GM08714 (cell line): ENCODE data around the gene SRBD1.

Source experiments
- H3K4me3 ChIP-seq: fragments of 200-500 bp; sonication (Bioruptor generic); 2 replicates; pipeline ENCODE4 v1.5.1; 2014; ENCODE audit warnings: mild to moderate bottlenecking, low read length, inconsistent platforms
- ZNF274 ChIP-seq: IDR thresholded peaks from 2 replicates; pipeline ENCODE4 v1.6.1; 2012; ENCODE audit warnings: mild to moderate bottlenecking, low read depth, low read length

SRBD1 gene, protein sequence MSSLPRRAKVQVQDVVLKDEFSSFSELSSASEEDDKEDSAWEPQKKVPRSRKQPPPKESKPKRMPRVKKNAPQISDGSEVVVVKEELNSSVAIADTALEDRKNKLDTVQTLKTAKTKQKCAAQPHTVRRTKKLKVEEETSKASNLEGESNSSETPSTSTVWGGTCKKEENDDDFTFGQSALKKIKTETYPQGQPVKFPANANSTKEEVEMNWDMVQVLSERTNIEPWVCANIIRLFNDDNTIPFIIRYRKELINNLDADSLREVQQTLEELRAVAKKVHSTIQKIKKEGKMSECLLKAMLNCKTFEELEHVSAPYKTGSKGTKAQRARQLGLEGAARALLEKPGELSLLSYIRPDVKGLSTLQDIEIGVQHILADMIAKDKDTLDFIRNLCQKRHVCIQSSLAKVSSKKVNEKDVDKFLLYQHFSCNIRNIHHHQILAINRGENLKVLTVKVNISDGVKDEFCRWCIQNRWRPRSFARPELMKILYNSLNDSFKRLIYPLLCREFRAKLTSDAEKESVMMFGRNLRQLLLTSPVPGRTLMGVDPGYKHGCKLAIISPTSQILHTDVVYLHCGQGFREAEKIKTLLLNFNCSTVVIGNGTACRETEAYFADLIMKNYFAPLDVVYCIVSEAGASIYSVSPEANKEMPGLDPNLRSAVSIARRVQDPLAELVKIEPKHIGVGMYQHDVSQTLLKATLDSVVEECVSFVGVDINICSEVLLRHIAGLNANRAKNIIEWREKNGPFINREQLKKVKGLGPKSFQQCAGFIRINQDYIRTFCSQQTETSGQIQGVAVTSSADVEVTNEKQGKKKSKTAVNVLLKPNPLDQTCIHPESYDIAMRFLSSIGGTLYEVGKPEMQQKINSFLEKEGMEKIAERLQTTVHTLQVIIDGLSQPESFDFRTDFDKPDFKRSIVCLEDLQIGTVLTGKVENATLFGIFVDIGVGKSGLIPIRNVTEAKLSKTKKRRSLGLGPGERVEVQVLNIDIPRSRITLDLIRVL

DNA sequence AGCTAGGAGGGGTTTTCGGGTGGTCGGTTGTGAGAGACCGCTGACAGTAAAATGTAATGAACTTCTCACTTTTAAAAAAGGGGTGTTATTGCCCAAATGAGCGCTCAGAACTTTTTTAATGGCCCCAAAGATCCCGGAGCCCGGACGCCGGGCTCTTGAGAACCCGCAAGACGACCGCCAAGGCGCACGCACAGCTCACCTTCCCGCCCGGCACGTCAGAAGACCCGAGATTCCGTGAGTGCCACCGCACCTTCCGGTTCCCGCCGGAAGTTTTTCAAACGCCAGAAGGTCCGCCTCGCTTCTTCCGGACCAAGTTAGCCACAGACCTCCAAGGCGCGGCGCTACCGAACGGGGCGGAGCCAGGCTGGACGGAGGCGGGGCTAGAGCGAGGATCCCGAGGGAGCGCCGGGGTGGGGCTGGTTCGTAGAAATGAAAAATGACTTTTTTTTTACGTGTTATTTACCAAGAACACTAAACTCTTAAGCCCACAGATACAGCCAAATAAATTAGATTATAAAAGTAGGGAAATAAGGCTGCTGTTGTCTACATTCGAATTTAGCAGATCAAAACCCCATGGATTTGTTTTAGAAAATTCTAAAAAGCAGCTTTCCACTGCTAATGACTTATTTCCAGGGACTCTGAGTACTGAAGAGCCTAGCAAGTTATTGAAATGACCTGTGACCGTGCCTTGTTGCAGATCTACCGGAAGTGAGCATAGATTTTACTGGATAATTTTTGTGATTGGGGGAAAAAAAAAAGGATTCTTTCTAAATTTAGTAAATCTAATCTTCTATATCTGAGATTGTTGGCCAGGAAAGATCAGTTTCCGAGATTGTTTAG, at the start of gene SRBD1:
Gene SRBD1 (minus strand): TSS at position 248 of the 840 bp plus-strand sequence. CDS start 5,826 bp downstream, outside the sequence.
- no peak for TF ChIP-seq ZNF274
- H3K4me3 ChIP-seq = peak within 1 kb of the TSS; percentile 94

DNA sequence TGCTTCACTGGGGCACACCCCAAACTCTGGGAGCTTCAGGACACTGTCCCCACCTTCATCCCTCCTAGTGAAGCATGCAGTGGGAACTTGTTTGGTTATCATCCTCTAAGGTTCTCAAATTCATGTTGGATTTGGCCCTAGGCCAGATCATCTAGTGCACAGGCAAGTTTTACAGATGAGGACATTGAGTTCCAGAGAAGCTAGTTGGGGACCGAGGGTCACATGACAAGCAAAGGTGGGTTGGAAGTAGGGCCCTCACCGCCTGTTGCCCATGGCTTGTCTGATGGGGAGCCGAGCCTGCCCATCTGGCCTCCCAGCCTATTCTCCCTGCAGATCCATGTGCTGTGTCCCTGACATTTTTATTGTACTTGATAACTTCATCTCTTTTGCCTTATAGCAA, 43.2 kb upstream of the SRBD1 start:
- TF ChIP-seq ZNF274 = no peak
- peak overlapping the region; percentile 80; the same call in 1 of the 2 replicates for H3K4me3 ChIP-seq

DNA sequence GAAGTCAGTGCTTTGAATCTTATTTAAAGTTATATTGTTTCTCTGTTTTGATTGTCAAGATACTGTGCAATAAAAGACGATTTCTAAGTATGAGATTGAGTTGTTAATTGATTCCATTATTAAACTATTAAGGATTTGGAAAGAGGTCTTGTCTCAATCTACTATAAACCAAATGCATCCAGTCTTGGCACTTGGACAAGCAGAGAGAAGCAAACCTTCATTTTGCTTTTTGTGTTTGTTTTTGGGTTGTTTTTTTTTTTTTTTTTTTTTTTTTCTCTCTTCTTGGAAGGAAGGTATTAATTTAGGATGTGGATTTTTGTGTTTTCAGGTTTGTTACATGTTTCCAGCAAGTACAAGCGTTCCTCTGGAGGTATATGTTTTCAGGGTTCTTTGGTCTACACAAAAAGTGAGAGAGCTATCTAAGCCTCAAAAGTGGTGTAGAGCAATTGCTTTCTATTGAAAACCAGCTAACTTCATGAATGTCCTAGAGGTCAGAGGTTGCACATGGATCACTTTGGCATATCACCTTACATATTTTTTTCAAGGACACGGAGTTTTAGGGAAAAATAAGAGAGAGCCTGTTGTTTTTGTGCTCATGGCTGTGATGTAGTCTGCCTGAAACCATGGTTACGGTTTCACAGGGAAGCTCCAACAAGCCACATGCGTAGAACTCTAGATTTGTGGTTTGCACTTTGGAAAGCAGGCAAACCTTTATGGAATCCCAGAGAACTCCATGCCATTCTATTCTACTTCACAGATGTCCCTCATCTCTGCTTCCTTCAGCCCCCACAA, 42.3 kb upstream of the SRBD1 start:
- H3K4me3 ChIP-seq = peak overlapping the region; percentile 80
- TF ChIP-seq ZNF274 = no peak

DNA sequence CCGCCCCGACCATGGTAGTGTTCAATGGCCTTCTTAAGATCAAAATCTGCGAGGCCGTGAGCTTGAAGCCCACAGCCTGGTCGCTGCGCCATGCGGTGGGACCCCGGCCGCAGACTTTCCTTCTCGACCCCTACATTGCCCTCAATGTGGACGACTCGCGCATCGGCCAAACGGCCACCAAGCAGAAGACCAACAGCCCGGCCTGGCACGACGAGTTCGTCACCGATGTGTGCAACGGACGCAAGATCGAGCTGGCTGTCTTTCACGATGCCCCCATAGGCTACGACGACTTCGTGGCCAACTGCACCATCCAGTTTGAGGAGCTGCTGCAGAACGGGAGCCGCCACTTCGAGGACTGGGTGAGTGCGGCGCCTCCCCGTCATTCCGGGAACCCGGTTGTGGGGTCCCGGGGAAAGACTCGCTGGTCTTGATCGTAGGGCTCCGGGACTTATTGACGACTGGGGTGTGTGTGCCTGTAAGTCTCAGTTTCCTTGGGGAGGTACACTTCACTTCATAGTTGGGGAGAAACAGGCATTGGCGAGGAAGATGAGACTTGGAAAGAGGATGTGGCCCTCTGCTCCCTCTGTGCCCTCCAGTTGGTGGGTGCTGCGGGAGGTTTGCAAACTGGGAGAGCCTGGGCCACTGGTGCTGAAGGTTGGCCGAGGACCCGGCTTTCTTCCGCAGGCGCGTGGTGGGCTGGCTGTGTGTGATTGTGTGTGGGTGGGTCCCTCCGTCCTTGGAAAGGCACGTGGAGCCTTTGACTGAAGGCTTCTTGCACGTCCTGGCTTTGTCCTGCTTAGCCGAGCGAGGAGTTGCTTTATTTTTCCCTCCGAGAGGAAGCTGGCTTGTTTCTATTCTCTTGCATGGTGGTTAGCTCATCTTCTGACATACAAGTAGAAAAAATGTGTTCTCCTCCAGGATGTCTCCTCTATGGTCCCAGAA, 41.3 kb upstream of the SRBD1 start:
- peak overlapping the region; percentile 80 for H3K4me3 ChIP-seq
- TF ChIP-seq ZNF274 = no peak

DNA sequence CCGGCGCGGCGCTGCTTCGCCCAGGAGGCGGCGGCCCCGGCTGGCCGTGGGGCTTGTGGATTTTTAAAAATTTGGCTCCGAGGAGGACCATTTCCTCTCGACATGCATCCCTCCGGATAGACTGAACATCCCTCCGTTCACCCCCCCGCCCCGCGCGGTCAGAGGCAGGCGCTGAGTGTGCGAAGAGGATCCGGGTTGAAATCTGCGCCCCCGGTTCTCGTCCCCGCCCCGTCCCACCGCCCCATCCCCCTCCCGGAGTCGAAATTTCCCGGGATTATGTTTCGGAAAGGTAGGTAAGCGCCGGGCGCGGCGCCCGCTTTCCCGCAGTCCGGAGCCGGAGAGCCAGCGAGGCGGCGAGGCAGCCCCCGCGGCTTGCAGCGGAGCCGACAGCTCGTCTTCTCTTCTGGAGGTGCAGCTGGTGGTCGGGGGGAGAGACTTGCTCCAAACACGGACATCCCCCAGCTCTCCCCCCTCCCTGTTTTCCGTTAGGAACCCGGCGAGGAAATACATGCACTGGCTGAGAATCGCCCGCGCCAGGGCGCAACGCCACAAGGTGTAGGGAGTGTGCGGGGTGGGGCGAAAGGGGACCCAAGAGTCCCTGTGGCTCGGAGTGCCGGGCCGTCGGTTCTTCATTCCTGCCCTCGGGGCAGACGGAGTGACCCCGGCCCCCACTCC, 40.5 kb upstream of the SRBD1 start, which contains the start of gene PRKCE:
Gene PRKCE (plus strand): TSS at position 261 of the 675 bp plus-strand sequence.
- TF ChIP-seq ZNF274 = no peak
- peak within 1 kb of the TSS; percentile 80 for H3K4me3 ChIP-seq

DNA sequence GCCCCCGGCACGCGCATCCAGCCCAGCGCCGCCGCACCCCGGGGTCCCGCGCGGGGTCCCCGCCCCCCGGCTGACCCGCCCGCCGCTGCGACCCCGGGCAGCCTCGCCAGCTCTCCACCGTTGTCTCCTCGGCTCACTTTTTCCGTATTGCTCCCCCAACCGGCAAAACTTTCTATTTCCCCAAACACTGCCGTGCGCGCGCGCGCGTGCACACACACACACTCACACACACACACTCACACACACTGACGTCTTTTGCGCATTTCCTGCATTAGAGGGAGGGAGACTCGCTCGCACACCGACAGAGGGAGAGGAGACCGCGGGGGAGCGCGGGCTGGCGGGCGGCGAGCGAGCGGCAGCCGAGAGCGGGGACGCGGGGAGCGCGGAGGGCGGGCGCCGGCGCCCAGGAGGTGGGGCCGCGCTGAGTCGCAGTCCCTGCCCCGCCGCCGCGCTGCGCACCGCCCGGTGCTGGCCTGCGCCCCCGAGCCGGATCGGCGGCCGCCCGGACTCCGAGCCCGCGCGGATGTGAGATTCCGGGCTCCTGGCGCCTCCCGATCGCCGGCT, 39.9 kb upstream of the SRBD1 start:
- TF ChIP-seq ZNF274 = no peak
- H3K4me3 ChIP-seq = peak overlapping the region; percentile 80

DNA sequence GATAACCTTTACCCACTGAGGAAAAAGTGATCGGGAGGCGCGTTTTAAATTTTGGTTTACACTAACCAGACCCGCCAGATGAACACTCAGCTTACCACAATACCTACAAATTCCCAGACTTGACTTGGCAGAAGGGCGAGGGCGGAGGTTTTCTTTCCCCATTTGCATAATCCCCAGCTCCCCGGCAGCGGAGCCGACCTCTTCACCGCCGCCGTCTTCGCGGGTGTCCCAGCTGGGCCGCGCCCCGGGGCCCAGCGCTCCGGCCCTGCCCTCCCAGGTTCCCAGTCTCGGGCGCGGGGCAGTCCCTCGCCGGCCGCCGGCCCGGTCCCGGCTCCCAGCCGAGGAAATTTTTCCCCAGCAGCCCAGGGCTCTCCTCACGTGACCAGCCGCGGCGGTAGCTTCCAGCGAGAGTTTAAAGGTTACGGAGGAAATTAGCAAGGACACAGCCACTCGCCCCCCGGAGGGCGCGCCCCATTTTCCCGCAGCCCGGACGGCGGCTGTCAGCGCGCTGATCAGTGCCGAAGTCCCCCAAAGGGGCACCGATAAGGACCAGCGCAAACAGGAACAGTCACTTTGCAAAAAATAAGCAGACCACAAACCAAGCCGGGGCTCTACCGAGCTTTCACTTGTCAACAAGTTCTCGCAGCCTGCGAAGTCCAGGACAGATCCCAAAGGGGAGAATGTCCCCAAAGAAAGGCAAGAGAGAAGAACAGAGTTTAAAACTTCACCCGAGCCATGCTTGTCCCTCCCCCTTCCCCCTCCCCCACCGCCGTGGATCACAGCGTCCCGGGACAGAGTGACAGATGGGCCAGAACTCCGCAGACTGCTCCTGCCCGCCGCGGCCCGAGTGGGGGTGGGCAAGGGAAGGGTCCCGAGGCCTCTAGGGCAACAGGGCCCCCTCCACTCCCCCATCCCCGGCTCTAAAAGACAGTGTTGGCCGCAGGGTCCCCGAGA, 39.1 kb upstream of the SRBD1 start:
- TF ChIP-seq ZNF274 = no peak
- H3K4me3 ChIP-seq = peak overlapping the region; percentile 80

DNA sequence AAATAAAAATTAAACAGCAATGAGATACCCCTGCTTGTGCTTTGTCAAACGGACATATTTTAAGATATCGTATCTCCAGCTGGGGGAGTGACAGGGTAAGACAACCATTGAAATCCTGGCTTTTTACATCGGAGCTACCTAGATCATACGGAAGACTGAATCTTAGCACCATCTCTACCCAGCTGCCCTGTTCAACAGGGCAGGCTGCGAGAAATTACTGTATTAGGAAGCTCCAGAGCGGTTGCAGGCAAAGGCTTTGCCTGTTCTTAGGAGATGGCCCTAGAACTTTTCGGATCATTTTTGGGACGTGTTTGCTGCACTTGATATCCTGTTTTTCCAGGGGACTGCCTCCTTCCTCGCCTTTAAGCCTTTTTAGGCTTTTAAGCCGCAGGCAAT, 38.4 kb upstream of the SRBD1 start:
- H3K4me3 ChIP-seq = peak overlapping the region; percentile 80
- no peak for TF ChIP-seq ZNF274

DNA sequence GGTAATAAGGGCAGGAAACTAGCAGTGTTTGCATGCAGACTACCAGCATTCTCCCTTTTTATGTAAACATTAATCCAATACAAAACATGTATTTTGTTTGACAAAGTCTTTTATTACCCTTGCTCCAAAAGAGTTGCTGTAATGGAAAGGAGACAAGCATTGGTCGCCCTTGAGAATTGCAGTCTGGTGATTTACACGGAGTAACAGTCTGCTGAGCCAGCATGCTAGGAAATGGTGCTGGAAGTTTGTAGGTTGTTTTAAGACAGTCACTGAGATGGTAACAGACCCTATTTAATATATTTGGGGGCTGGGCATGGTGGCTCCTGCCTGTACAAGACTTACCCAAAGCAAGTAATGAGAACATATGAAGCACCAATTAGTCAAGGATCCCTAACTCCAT, 37.6 kb upstream of the SRBD1 start:
- H3K4me3 ChIP-seq = no peak overlapping the region
- no peak for TF ChIP-seq ZNF274

DNA sequence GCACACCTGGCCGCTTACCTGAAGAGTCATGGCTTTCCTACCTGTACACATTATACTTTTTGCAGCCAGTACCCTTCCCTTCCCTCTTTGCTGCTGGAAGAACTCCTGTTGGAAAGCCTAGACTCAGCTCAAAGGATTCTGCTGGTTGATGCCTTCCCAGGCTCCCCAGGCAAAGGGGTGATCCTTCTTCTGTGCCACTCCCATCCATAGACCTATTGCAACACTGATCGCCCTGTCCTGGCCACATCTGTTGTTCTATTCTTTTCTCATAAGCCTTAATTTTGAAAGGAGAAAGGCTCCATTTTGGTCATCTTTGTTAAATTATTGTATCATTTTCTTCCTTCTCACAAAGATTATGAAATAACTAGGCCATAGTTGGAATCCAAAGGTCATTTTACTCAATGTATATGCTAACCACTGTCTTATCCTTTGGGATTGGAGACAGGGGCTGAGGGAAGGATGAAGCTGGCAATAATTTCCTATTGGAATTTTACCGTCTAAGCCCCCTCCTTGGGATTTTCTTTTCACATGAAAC, 37.0 kb upstream of the SRBD1 start:
- H3K4me3 ChIP-seq = no peak overlapping the region
- TF ChIP-seq ZNF274 = no peak

DNA sequence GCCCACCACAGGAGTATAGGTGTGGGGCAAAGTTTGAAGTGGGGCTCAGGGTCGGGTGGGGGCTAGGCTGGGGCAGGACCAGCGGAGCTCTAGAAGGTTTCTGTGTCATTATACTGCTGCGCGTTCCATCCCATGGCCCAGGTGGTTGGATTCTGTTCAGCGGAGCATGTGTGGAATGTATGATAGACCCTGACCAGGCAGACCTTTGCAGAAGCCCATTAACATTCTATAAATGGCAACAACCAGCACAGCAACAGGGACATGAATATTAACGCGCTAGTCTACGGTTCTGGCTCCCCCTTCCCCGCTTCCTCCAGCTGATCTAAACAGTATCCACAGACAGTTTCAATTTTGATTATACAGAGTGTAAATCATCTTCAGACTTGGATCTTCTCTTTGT, 36.3 kb upstream of the SRBD1 start:
- H3K4me3 ChIP-seq = no peak overlapping the region
- no peak for TF ChIP-seq ZNF274
